H9 (cell line): ENCODE results near the gene RBM38. TPM values are rescaled to one million over a fixed set of nuclear protein-coding genes. Genes with fewer than 3 reads are reported as not detected.

Source experiments
- DNase-seq: peaks from one replicate; pipeline ENCODE4 v3.0.0-alpha.2; 2017
- H2AFZ ChIP-seq: one replicate; pipeline ENCODE4 v1.6.1; 2013; ENCODE audit warnings: mild to moderate bottlenecking, low read length, control low read depth, moderate library complexity
- H2AK5ac ChIP-seq: 2 replicates; pipeline ENCODE4 v1.6.1; 2013; ENCODE audit warnings: low read length, control low read depth, mixed read lengths; ENCODE audit not compliant: insufficient read length
- H2BK120ac ChIP-seq: one replicate; pipeline ENCODE4 v1.6.1; 2013; ENCODE audit warnings: low read depth, mild to moderate bottlenecking, low read length, control low read depth, inconsistent platforms; ENCODE audit not compliant: poor library complexity, severe bottlenecking
- H2BK12ac ChIP-seq: 2 replicates; pipeline ENCODE4 v1.6.1; 2013; ENCODE audit warnings: low read length, control low read depth, mixed read lengths, low read depth; ENCODE audit not compliant: insufficient read length
- H2BK15ac ChIP-seq: 2 replicates; pipeline ENCODE4 v1.6.1; 2013; ENCODE audit warnings: low read depth, low read length, control low read depth
- H2BK20ac ChIP-seq: one replicate; pipeline ENCODE4 v1.6.1; 2013; ENCODE audit warnings: low read depth, mild to moderate bottlenecking, low read length, control low read depth, inconsistent platforms; ENCODE audit not compliant: poor library complexity, severe bottlenecking
- H2BK5ac ChIP-seq: 2 replicates; pipeline ENCODE4 v1.6.1; 2013; ENCODE audit warnings: low read length, control low read depth, mixed read lengths; ENCODE audit not compliant: insufficient read length
- H3K14ac ChIP-seq: 2 replicates; pipeline ENCODE4 v1.6.1; 2013; ENCODE audit warnings: low read length, control low read depth; ENCODE audit not compliant: insufficient read depth
- H3K18ac ChIP-seq: 2 replicates; pipeline ENCODE4 v1.6.1; 2013; ENCODE audit warnings: low read depth, mild to moderate bottlenecking, mixed read lengths, low read length, control low read depth; ENCODE audit not compliant: insufficient read length
- H3K23ac ChIP-seq: 2 replicates; pipeline ENCODE4 v1.6.1; 2013; ENCODE audit warnings: low read length, control low read depth, mixed read lengths, low read depth; ENCODE audit not compliant: insufficient read length
- H3K23me2 ChIP-seq: 2 replicates; pipeline ENCODE4 v1.6.1; 2013; ENCODE audit warnings: low read depth, mild to moderate bottlenecking, mixed read lengths, low read length, control low read depth; ENCODE audit not compliant: insufficient read length, poor library complexity, severe bottlenecking
- H3K27ac ChIP-seq: 2 replicates; pipeline ENCODE4 v1.5.1; 2013; ENCODE audit warnings: low read length, control low read depth, mixed read lengths, low read depth; ENCODE audit not compliant: insufficient read length
- H3K27me3 ChIP-seq: 2 replicates; pipeline ENCODE4 v1.6.1; 2013; ENCODE audit warnings: low read length, control low read depth, inconsistent platforms; ENCODE audit not compliant: insufficient read depth
- H3K4ac ChIP-seq: 2 replicates; pipeline ENCODE4 v1.6.1; 2013; ENCODE audit warnings: low read depth, mild to moderate bottlenecking, control low read depth, inconsistent platforms, low read length, moderate library complexity
- H3K4me1 ChIP-seq: 2 replicates; pipeline ENCODE4 v1.6.1; 2013; ENCODE audit warnings: low read length, control low read depth, inconsistent platforms; ENCODE audit not compliant: insufficient read depth
- H3K4me2 ChIP-seq: 2 replicates; pipeline ENCODE4 v1.6.1; 2013; ENCODE audit warnings: low read length, control low read depth, mixed read lengths; ENCODE audit not compliant: insufficient read length, insufficient read depth
- H3K56ac ChIP-seq: 2 replicates; pipeline ENCODE4 v1.6.1; 2013; ENCODE audit warnings: low read depth, mild to moderate bottlenecking, mixed read lengths, low read length, control low read depth; ENCODE audit not compliant: insufficient read length
- H3K79me1 ChIP-seq: 2 replicates; pipeline ENCODE4 v1.6.1; 2013; ENCODE audit warnings: low read depth, mild to moderate bottlenecking, moderate library complexity, low read length, control low read depth, inconsistent platforms; ENCODE audit not compliant: insufficient read depth, poor library complexity, severe bottlenecking
- H3K79me2 ChIP-seq: 2 replicates; pipeline ENCODE4 v1.6.1; 2013; ENCODE audit warnings: low read length, control low read depth, inconsistent platforms; ENCODE audit not compliant: insufficient read depth
- H3K9ac ChIP-seq: 2 replicates; pipeline ENCODE4 v1.6.1; 2013; ENCODE audit warnings: low read length, control low read depth, mixed read lengths; ENCODE audit not compliant: insufficient read length; ENCODE audit errors: extremely low read depth
- H3K9me3 ChIP-seq: one replicate; pipeline ENCODE4 v1.6.1; 2013; ENCODE audit warnings: low read depth, low read length, inconsistent platforms; ENCODE audit not compliant: control insufficient read depth
- H3T11ph ChIP-seq: one replicate; pipeline ENCODE4 v1.6.1; 2013; ENCODE audit warnings: mild to moderate bottlenecking, low read length, control low read depth, inconsistent platforms
- H4K20me1 ChIP-seq: one replicate; pipeline ENCODE4 v1.6.1; 2013; ENCODE audit not compliant: control insufficient read depth, insufficient read length, insufficient read depth
- H4K5ac ChIP-seq: 2 replicates; pipeline ENCODE4 v1.6.1; 2013; ENCODE audit warnings: low read depth, mild to moderate bottlenecking, mixed read lengths, low read length, control low read depth; ENCODE audit not compliant: insufficient read length
- H4K8ac ChIP-seq: replicated peaks from 2 replicates; pipeline ENCODE4 v1.6.1; 2013; ENCODE audit warnings: low read length, control low read depth, mixed read lengths, low read depth; ENCODE audit not compliant: insufficient read length
- H4K91ac ChIP-seq: 2 replicates; pipeline ENCODE4 v1.6.1; 2013; ENCODE audit warnings: low read depth, mild to moderate bottlenecking, moderate library complexity, mixed read lengths, low read length, control low read depth; ENCODE audit not compliant: insufficient read length
- H3K27ac Mint-ChIP-seq, 3 experiments: 2 replicates in 2 of 3; 3 replicates in 1 of 3; pipeline ENCODE4 v1.8.0; 2020 to 2021; ENCODE audit warnings: mixed read lengths in 3 of 3, mild to moderate bottlenecking in 1 of 3, moderate library complexity in 1 of 3
- H3K27me3 Mint-ChIP-seq: 2 replicates; pipeline ENCODE4 v1.8.0; 2021; ENCODE audit warnings: low read depth, mild to moderate bottlenecking, moderate library complexity, mixed read lengths
- H3K36me3 Mint-ChIP-seq, 3 experiments: 2 replicates in 2 of 3; 3 replicates in 1 of 3; pipeline ENCODE4 v1.8.0; 2020 to 2021; ENCODE audit warnings: low read depth in 3 of 3, mixed read lengths in 3 of 3; ENCODE audit not compliant: insufficient read depth in 1 of 3
- H3K4me1 Mint-ChIP-seq, 2 experiments: 2 replicates each; pipeline ENCODE4 v1.8.0; 2020; ENCODE audit warnings: mixed read lengths in 2 of 2
- H3K4me3 Mint-ChIP-seq, 2 experiments: 2 replicates in 1 of 2; 3 replicates in 1 of 2; pipeline ENCODE4 v1.8.0; 2020 to 2021; ENCODE audit warnings: mild to moderate bottlenecking in 2 of 2, mixed read lengths in 2 of 2, moderate library complexity in 1 of 2
- H3K9me3 Mint-ChIP-seq, 2 experiments: 2 replicates in 1 of 2; 3 replicates in 1 of 2; pipeline ENCODE4 v1.8.0; 2020; ENCODE audit warnings: mild to moderate bottlenecking in 2 of 2, mixed read lengths in 2 of 2, moderate library complexity in 1 of 2
- WGBS: extraction: QIAGEN DNeasy Blood & Tissue Kit; methylation state at CpG from one replicate; pipeline ENCODE4 v1.1.7; 2013; ENCODE audit warnings: missing lambda C conversion rate, low lambda C conversion rate, mixed read lengths; ENCODE audit not compliant: insufficient read length; ENCODE audit errors: extremely low coverage; 5-methylcytosine and 5-hydroxymethylcytosine counted together
- total RNA-seq: library from RNA; stranded (reverse); gene quantifications from 2 replicates; pipeline ENCODE4 v1.2.1, GENCODE V29; 2021
- TF ChIP-seq, protein P1 (sequence below): fragments of 200-600 bp; sonication (generic); conservative IDR thresholded peaks from 3 replicates; pipeline ENCODE4 v1.8.0; 2021; ENCODE audit warnings: antibody characterized with exemption, mild to moderate bottlenecking

The RBM38 gene
- total RNA-seq, 1 experiment from 2014 or later, result 66.8 TPM

DNA sequence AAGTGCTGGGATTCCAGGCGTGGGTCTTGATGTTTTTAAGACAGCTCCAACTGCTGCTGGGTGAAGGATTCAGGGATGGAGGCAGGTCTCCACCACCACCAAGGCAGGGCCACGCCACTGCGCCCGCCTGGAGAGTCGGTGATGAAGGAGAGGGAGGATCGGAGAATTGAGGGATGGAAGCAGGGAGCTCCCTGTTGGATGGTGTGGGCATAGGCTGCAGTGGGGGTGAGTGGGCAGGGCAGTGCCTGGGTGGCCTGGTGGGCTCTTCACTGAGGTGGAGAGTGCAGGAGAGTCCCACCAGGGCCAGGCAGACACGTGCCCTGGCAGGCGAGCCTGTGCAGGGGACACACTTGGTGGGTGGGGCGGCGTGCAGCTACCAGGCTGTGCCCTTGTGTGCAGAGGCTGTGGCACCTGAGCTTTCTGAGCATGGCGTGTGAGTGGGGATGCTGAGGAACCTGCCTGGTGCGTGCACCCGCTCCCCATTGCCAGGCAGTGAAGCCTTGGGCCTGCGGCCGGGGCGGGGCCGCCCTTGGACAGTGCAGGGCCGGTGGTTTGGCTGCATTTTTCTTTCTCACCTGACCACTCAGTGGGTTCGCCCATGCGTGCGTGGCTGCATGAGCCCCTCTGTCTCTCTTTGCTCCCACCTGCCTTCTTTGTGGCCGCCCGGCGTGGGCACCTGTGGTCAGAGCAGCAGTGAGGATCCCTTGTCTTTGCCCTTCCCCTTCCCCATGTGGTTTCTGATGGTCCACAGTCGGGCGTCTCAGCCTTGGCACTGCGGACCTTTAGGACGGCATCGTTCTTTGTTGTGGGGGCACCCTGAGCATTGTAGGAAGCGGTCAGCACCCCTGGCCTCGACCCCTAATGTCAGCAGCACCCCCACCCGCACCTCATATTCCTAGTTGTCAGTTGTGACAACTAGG lies 11.3 kb downstream of the RBM38 start:
- TF ChIP-seq, protein P1, sequence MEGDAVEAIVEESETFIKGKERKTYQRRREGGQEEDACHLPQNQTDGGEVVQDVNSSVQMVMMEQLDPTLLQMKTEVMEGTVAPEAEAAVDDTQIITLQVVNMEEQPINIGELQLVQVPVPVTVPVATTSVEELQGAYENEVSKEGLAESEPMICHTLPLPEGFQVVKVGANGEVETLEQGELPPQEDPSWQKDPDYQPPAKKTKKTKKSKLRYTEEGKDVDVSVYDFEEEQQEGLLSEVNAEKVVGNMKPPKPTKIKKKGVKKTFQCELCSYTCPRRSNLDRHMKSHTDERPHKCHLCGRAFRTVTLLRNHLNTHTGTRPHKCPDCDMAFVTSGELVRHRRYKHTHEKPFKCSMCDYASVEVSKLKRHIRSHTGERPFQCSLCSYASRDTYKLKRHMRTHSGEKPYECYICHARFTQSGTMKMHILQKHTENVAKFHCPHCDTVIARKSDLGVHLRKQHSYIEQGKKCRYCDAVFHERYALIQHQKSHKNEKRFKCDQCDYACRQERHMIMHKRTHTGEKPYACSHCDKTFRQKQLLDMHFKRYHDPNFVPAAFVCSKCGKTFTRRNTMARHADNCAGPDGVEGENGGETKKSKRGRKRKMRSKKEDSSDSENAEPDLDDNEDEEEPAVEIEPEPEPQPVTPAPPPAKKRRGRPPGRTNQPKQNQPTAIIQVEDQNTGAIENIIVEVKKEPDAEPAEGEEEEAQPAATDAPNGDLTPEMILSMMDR, result no peak
- no peak overlapping the region for H2BK5ac ChIP-seq
- H3K56ac ChIP-seq, result no peak overlapping the region
- Mint-ChIP-seq H3K36me3 (peaks cover 23 to 73% (median 64%) of the 10 kb centered on the region in 3 experiments), H3K4me1 (peaks cover 8 to 13% of the 10 kb centered on the region in 2 experiments), H3K27ac (no peak overlapping the region; a peak in 1 of 7 replicates), H3K4me3 (no peak overlapping the region), H3K9me3 (no peaks in the 10 kb centered on the region), H3K27me3 (no peaks in the 10 kb centered on the region)
- H3K9me3 ChIP-seq, result no peaks in the 10 kb centered on the region
- H3K23me2 ChIP-seq, result no peaks in the 10 kb centered on the region
- no peak overlapping the region for H3K4ac ChIP-seq
- H4K8ac ChIP-seq, result no peak overlapping the region
- H3K4me1 ChIP-seq, result no peaks in the 10 kb centered on the region
- no peaks in the 10 kb centered on the region for H4K20me1 ChIP-seq
- no peaks in the 10 kb centered on the region for H3K27me3 ChIP-seq
- H2BK20ac ChIP-seq, result no peak overlapping the region
- no peak overlapping the region for H2AK5ac ChIP-seq
- no peak overlapping the region for H3T11ph ChIP-seq
- H3K18ac ChIP-seq, result no peak overlapping the region
- no peaks in the 10 kb centered on the region; the same call in 1 of the 2 replicates for H3K79me2 ChIP-seq
- H2BK120ac ChIP-seq, result no peak overlapping the region
- DNase-seq, result no peak
- H3K14ac ChIP-seq, result no peak overlapping the region
- no peak overlapping the region for H2AFZ ChIP-seq
- no peak overlapping the region for H2BK12ac ChIP-seq
- H3K79me1 ChIP-seq, result no peaks in the 10 kb centered on the region
- no peak overlapping the region for H3K4me2 ChIP-seq
- no peak overlapping the region for H2BK15ac ChIP-seq
- no peak overlapping the region for H3K9ac ChIP-seq
- H4K5ac ChIP-seq, result no peak overlapping the region
- WGBS, result no CpG with 5 or more reads among the region's 32 CpGs
- no peak overlapping the region for H3K27ac ChIP-seq
- no peak overlapping the region for H4K91ac ChIP-seq
- no peak overlapping the region for H3K23ac ChIP-seq
